Gastroesophageal sphincter (tissue), 3 donors: Measurements from ENCODE around the gene SLC6A5.

ENCODE experiments used
- CTCF ChIP-seq, 4 experiments: fragments of 200-600 bp in 2 of 4; fragments of 450-650 bp in 2 of 4; sonication (generic) in 1 of 4; IDR thresholded peaks; one replicate each; pipeline ENCODE4 v1.5.1; 2017 to 2019; ENCODE audit warnings: antibody characterized with exemption in 4 of 4, mild to moderate bottlenecking in 2 of 4, moderate library complexity in 2 of 4
- EP300 ChIP-seq: sonication (generic); formaldehyde crosslinking; IDR thresholded peaks from one replicate; pipeline ENCODE4 v1.6.1; 2017; ENCODE audit warnings: antibody characterized with exemption, mild to moderate bottlenecking
- POLR2A ChIP-seq, 2 donors: fragments of 450-650 bp; IDR thresholded peaks; one replicate each; pipeline ENCODE4 v1.6.1; 2017; ENCODE audit warnings: antibody characterized with exemption in 2 of 2, mild to moderate bottlenecking in 2 of 2, moderate library complexity in 1 of 2
- POLR2AphosphoS5 ChIP-seq: sonication (generic); formaldehyde crosslinking; IDR thresholded peaks from one replicate; pipeline ENCODE4 v1.6.1; 2017; ENCODE audit warnings: antibody characterized with exemption

DNA sequence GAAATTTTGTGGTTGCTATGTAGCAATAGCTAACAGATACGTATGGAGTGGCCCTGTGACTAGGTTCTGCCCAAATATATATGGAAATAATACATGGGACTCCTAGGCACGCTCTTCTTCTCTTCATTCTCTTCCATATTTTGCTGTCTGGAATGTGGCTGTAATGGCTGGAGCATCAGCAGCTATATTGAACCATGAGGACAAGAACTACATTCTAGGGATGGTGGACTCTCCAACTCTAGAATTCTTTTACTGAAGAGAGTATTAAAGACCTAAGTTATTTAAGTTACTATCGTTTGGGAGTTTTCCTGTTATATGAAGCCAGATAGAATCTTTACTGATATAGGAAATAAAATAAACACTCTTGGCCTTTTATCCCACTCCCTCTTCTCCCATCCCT, 62.4 kb downstream of the SLC6A5 start:
- no peak for TF ChIP-seq CTCF (IDR thresholded peaks at IDR 0.05)
- no peak for TF ChIP-seq POLR2A (IDR thresholded peaks at IDR 0.05)
- no peak for TF ChIP-seq EP300
- TF ChIP-seq POLR2AphosphoS5 = no peak
